Fibroblast of pulmonary artery (primary cell): ENCODE measurements around the gene KIF20B.

ENCODE experiments used
- DNase-seq: peaks from one replicate; pipeline ENCODE4 v3.0.0-alpha.2; 2010; ENCODE audit warnings: low read depth
- H3K4me3 ChIP-seq: replicated peaks from 2 replicates; pipeline ENCODE4 v1.5.1; 2011; ENCODE audit warnings: low read depth, mild to moderate bottlenecking, control low read depth, low read length, moderate library complexity
- TF ChIP-seq, protein P1 (sequence below): IDR thresholded peaks from 2 replicates; pipeline ENCODE4 v1.5.1; 2011; ENCODE audit warnings: mild to moderate bottlenecking, control low read depth, low read length, inconsistent platforms; ENCODE audit errors: missing control alignments

The KIF20B gene

DNA sequence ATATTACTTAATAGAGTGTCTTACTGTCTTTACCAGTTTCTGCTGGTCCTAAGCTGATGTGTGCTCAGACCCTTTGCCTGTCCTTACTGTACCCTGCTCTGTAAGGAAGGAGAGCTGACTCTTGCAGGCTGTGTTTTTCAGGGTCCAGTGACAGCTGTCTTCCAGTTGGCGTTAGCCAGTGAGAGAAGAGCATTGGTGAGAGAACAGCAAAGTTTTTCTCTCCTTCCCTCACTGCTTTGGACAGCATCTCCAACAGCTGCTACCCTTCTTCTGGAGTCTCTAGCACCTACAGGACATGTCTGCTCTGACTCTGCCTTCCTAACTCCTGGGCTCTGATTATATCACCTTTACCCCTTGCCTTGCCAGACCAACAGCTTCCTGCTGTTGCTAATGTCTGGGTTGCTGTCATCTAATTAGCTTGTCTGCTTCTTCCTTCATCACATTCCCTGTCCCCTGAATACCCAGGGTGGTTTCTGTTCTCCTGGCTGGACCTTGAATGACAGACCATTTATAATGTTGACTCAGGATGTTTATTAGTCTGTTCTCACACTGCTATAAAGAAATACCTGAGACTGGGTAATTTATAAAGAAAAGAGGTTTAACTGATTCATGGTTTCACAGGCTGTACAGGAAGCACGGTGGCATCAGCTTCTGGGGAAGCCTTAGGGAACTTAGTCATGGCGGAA lies 32.9 kb upstream of the KIF20B start:
- no peak for DNase-seq
- no peak overlapping the region for H3K4me3 ChIP-seq
- TF ChIP-seq, protein P1, sequence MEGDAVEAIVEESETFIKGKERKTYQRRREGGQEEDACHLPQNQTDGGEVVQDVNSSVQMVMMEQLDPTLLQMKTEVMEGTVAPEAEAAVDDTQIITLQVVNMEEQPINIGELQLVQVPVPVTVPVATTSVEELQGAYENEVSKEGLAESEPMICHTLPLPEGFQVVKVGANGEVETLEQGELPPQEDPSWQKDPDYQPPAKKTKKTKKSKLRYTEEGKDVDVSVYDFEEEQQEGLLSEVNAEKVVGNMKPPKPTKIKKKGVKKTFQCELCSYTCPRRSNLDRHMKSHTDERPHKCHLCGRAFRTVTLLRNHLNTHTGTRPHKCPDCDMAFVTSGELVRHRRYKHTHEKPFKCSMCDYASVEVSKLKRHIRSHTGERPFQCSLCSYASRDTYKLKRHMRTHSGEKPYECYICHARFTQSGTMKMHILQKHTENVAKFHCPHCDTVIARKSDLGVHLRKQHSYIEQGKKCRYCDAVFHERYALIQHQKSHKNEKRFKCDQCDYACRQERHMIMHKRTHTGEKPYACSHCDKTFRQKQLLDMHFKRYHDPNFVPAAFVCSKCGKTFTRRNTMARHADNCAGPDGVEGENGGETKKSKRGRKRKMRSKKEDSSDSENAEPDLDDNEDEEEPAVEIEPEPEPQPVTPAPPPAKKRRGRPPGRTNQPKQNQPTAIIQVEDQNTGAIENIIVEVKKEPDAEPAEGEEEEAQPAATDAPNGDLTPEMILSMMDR: no peak

DNA sequence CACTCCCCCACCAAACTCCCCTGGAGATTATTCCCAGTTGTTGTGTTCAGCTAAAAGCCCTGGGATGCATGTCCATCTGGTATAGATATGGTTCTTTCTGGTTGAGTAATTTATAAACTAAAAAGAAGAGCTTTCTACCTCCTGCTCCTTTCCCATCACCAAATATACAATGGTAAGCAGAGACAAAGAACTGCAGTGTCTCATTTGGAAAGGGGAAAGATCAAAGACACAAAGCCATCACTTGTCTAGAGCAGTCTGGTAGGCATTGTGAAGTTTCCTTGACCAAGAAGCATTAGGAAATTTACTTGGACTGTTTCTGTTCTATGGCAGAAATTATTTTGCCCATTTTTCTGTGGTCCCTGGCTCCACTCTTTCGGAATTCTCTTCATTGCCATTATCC lies 31.4 kb upstream of the KIF20B start:
- TF ChIP-seq, protein P1: no peak
- H3K4me3 ChIP-seq: no peak overlapping the region
- DNase-seq: no peak

DNA sequence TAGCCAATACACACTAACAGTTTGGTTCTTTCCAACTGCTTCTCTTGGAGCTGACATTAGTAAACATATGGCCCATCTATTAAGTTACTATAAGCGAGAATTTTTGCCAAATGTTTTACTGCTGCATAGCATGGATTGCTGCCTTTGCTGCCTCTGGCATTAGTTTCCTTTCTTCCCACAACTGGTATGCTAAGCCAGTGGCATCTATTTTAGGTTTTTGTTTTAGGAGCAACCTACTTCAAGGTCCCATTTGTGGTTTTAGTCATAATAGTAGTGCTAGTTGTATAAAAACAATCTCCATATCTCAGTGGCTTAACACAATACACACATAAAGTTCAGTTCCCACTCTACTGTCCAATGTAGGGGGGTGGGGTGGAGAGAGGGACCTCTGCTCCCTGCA lies 30.5 kb upstream of the KIF20B start:
- no peak overlapping the region for H3K4me3 ChIP-seq
- no peak for DNase-seq
- TF ChIP-seq, protein P1: no peak

DNA sequence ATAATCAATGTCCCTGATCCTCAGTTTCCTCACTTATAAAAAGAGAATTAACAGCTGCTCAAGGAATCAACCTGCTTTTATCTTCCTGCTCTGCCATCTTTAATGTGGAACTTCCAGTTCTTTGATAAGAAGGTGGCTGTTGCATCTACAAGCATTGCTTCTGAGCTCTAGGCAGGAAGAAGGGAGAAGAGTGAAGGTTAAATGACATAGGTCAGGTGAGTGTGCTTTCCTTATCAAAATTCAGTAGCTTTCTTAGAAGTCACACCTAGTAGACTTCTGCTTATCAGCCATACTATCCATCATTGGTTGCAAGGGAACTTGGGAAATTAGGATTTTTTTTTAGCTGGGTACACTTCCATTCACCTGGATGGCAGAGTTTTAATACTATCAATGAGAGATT lies 24.0 kb upstream of the KIF20B start:
- no peak overlapping the region for H3K4me3 ChIP-seq
- TF ChIP-seq, protein P1: no peak
- no peak for DNase-seq

DNA sequence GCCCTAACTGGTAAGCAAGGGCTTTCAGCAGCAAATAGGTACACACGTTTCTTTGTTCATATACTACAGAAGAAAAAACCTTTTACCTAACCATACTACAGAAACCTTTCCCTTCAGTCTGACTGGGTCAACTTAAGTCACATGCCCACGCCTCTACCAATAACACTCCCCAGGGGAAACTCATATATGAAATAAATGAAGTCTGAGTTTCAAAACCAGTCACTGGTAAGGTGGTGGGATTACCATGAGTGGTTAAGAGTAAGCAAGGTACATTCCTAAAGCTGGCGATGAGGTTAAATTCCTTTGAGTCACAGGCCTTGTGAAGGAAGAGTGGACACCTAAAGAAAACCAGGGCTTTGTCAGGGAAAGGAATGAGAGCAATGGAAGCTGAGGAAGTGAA lies 21.4 kb upstream of the KIF20B start:
- DNase-seq: no peak
- H3K4me3 ChIP-seq: no peak overlapping the region
- TF ChIP-seq, protein P1: no peak

DNA sequence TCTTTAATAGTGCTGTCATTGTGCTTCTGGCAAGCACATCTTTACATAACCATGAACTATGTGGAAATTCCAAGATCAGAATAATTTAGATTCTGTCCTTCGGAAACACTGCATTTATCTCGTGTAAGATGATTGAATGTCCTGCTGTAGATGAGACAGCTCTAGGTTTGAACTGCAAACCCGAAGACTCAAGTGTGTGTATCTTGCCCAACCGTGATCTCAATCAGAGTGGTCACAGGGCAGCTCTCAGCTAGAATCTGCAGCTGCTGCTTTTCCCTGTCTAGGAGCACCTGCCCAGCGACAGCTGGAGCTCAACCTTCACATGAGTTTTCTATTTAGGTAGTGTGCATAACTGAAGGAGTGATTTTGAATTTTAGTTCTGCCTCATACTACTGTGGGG lies 17.5 kb upstream of the KIF20B start:
- no peak overlapping the region for H3K4me3 ChIP-seq
- no peak for DNase-seq
- TF ChIP-seq, protein P1: no peak

DNA sequence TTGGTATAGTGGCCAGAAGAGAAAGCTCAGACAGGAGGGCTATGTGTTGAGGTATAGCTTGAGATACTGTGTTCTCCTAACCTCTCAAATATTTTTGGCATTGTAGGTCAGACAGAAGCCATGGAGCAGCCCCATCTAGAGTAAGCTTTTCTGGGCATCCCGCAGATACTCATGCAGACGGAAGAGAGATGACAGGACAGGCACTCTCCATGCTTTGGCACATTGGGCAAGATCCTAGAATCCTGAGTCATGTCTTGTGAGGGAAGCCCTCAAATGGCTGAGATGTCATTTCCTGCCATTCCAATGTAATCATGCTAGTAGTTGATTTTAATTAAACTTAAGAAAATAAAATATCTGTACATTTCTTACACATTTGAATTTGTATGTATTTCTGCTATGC lies 16.8 kb upstream of the KIF20B start:
- DNase-seq: peak; percentile 58
- H3K4me3 ChIP-seq: no peak overlapping the region
- TF ChIP-seq, protein P1: no peak
